ENCODE results near the gene AUTS2. TPM values are rescaled to one million over a fixed set of nuclear protein-coding genes. Genes with fewer than 3 reads are reported as not detected.

Gene AUTS2
- total RNA-seq, 1 donor from 2014 or later: 71.3 TPM

DNA sequence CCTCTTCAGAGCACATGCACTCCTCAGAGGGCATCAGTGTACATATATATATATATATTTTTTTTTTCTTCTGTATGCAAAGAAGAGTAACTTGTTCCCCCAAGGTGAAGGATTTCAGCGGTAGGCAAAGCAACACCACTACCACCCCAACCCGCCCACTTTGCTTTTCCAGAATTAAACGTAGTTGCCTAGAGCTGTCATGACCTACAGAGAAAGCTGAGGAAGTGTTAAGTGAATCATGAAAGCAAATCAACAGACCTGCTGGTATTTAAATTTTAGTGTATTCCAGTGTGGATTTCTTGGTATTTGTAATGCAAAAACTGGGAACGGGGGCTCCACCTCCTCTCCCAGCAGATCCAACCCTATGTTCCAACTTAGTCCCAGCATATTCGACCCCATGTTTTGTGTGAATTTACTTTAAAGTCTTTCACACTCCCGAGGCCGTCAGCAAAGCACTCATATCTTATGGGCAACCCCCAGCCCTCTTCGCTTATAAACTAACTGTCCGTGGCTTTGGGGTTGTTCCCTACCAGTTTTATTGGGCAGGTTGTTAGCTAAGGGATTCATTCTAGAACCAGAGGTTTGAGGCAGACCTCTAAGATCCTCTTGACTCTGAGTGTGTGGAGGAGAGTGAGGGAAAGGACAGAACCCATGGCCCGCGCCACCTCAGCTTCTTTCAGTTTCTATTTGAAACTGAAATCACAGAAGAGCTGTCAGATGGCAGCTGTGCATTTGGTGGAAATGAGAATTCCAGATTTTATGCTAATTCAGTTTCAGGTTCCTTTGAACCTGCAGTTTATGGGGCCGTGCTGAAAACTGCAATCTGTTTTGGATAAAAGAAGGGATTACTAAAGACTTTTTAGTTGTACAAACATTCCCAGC lies 1083.4 kb downstream of the AUTS2 start:
- FAIRE-seq: no peak
- DNase-seq (ENCODE audit: low spot score in 2 of 2): no peak

DNA sequence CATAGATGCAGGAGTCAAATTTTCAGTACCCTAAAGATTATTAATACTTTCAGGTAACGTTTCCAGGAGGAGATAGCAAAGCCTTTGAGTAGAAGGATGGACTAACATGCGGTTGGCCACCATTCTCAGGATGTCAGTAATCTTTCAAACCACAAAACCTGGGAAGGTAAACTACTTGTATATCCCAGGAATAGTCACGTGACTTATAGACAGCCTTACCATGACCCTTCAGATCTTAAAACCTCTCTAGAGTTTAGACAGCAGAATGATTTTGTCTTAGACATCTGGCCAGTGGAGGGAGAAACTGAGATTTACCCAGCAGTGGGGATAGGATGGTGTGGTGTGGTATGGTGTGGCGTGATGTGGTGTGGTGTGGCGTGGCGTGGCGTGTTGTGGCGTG lies 1085.9 kb downstream of the AUTS2 start:
- DNase-seq (ENCODE audit: low spot score in 2 of 2) (no peak), FAIRE-seq (no peak)

DNA sequence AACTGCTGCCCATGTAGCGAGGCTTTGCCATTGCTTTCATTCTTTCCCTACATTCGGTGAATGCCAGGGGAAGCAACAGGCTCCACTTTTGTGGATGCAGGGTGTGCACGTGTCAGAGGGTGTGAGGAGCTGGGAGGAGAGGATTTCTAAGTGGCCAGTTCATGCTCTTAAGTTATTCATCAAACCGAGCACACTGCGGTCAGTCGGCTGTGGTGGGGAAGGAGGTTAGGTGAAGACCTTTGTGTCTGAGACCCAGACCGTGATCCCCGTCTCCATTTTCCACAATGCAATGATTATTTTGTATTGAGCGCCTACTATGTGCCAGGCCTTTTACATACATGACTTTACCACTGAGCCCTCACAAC lies 1095.0 kb downstream of the AUTS2 start:
- DNase-seq (ENCODE audit: low spot score in 2 of 2) (no peak), FAIRE-seq (no peak)

DNA sequence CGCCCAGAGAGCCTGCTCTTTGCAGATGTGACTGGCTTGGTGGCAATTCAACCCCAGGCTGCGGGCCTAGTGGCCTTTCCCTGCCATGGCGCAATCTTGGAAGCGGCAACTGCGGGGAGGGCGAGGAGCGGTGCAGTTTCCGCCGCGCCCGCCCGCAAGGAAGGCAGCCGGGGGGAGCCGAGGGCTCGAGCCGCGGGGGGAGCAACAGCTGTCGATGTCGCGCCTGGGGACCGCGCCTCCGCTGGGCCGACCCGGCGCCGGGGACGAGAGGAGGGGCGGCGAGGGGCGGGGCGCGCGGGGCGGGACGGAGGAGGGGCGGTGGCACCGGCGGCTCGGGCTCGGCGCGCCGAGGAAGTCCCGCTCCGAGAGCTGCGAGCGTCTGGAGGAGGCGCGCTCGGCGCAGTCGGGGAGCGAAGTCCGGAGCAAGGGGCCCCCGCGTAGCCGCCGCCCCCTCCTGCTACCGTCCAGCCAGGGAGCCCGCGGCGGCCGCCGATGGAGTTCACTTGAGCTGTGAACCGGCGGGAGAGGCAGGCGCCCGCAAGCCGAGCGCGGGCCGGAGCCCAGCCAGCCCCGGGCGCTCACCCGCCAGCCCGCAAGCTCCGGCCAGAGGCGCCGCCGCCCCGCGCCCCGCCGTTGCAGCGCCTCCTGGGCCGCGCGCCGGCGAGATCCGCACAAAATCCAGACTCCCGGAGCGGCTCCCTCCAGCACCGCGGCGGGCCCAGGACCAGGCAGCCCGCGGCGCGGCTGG lies 1095.6 kb downstream of the AUTS2 start:
- FAIRE-seq (no peak), DNase-seq (ENCODE audit: low spot score in 2 of 2) (peak; percentile 74 to 82)

DNA sequence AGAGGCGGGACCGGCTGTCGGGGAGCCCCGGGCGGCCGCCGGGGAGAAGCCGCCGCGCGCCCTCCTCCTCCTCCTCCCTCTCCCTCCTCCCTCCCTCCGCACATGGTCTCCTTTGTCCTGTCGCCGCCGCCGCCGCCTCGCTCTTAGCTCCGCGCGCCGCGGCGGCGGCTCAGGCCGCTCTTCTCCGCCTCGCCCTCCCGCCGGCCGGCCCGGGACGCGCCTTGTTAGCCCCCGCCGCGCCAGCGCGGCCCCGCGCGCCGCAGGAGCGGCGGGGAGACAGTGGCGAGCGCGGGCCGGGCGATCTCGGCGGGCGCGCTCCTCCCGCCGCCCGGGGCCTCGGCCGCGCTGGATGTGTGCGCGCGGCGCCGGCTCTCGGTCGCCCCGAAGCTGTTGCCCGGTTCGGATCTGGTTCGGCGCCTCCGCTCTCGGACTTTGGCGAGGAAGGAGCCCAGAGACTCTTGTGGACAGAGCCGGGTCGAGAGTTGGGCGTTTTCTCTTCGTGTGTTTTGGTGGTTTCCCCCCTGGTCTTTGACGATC lies 1096.2 kb downstream of the AUTS2 start:
- DNase-seq (ENCODE audit: low spot score in 2 of 2) (peak; percentile 59 to 68), FAIRE-seq (no peak)

DNA sequence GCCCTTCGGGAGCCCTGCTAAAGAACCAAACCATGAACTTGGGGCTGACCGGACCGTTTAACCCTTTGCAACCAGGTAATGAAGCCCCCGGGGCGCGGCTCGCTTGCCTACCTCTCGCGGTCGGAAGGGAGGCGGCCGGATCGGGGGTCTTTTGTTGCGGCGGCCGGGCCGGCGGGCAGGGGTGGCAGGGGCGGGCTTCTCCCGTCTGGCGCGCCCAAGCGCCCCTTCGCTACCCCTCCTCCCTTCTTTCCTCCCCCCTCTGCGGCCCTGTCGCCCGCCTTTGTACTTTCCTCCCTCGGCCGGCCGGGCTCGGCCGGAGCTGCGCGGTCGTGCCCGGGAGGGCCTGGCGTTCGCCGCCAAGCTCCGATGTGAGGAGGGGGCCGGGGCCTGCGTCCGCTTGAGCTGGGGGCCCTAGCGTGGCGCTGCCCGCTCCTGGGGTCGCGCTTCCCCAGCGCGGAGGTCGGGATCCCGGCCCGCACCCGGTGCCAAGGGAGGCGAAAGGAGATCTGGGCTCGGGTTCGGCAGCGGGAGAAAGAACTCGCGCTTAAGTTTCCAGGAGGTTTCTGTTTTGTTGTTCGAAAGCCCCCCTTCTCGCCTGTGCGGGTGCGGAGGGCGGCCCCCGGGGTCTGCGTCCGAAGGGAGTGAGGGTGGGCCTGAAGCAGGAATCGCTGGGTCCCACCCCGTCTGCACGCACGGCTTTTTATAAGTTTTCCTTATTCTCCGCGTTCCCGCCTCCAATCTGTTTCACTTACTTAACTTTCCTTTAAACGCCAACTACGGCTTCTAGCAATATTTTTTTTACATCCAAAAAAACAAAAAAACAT lies 1096.9 kb downstream of the AUTS2 start:
- DNase-seq (ENCODE audit: low spot score in 2 of 2) (no peak), FAIRE-seq (no peak)

DNA sequence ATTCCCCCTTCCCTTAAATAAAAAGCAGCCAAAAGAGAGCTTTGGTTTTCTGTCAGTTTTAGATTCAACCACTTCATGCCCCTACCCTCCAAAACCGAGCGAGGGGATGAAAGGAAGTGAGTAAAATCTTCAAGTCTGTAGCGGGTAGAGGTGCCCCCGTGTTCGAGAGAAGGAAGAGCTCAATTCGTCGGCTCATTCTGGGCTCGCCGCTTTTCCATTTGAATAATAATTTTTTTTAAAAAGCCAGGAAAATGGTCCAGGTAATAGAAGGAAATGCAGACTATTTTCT lies 1097.5 kb downstream of the AUTS2 start:
- DNase-seq (ENCODE audit: low spot score in 2 of 2): no peak
- FAIRE-seq: no peak

DNA sequence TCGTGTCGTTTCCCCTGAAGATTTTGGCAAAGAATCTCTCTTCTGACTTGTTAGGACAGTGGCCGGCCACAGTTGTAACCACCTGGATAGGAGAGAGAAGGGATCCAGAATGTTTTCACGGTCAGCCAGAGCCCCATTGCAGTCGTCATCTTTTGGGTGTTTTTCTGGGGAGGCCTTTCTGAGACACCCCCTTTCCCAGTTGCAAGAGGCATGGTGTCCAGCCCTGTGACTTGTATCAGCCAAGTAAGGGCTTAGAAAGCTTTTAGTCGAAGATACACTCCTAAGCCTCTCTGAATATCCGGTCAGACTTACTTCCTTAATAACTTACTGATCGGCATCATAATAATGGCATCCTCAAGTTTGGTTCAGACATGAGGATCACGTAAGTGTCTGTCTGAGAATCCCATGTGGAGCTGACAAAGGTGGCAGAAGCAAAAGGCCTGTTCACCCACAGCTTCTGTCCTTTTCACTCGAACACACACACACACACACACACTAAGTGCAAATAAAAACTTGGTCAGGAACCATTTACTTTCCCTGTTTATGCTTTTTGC lies 1098.0 kb downstream of the AUTS2 start:
- FAIRE-seq: no peak

DNA sequence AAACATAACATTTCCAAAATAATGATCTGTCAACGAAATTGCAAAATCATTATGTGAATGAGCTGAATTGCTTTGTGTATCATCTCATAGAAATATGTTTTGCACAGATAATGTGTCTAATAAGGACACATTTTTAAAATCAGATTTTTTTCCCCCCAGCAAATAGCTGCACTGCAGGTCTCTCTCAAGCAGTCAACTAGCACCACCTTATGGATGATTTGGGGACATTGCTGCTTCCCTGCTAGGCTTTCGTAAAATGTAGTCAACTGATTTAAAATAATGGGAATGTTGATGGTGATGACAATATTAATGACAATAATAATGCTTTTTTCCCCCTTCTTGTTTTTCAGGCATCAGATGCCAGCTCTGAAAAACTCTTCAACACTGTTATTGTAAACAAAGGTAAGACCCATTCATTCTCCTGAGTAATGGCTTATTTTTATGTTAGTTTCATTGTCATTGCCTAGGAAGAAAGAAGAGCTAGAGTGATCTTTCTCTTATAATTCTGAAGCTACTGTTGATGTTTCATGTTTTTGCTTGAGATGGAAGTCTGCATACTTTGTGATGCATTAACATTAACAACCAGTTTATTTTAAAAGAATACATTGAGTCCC lies 1100.1 kb downstream of the AUTS2 start:
- FAIRE-seq (peak; percentile 65), DNase-seq (ENCODE audit: low spot score in 2 of 2) (peak; percentile 57 to 63)

More for the DNA sequence above, 1098.0 kb downstream of the AUTS2 start:
- DNase-seq (ENCODE audit: low spot score in 2 of 2): no peak

DNA sequence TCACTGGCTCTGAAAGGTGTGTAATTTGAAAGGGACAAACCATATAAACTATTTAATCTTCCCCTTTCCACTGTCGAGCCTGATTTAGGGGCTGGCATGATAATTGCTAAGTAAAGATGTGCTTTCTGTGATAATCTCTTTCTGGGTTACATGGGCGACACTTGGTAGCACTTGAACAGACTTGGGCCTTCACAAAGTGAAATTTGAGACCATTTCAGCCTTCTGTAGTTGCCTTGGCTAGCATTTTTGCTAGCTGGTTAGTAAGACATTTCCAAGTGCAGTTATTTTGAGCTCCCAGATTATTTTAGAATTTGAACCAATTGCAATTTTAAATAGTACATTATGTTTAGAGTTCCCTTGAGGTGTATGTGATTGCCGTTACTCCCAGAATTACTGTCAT lies 1101.0 kb downstream of the AUTS2 start:
- no peak for FAIRE-seq
- DNase-seq (ENCODE audit: low spot score in 2 of 2): no peak

DNA sequence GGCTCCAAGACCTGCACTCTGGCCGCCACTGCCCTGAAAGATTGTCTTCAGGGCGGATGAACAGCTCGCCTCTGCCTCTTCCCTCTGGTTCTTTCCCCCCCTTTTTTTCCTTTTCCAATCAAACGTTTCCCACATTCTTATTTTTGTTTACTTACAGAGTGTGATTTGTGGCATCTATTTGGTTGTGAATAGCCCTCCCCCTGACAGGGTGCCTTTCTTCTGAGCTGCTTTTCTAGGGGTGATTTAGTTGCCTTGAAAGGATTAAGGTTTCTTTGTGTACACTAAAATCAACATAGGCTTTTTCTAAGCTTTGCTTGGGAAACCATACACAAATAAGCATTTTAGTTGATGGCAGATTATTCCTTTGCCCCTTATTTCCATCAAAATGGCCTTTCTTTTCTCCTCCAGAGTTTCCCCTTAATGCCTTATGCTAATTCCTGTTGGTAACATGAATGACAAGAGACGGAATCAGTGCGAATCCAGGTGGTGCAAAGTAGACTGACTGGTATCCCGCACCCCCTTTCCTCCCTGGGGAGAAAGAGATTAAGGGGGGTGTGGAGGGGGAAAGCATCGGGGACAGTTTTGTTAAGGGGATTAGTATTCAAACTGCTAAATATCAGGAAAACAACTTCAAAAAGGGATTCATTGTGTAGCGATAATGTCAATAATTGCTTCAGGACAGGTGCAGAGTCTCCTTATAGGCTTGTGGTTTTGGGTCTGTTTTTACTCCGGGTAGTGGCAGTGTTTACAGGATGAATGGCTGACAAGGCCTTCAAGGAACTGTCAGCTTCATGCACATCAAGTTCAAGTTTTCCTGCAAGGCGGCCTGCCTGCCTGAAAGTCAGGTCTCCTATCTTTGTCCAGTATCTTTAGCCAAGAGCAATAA lies 1102.0 kb downstream of the AUTS2 start:
- no peak for FAIRE-seq
- no peak for DNase-seq (ENCODE audit: low spot score in 2 of 2)

DNA sequence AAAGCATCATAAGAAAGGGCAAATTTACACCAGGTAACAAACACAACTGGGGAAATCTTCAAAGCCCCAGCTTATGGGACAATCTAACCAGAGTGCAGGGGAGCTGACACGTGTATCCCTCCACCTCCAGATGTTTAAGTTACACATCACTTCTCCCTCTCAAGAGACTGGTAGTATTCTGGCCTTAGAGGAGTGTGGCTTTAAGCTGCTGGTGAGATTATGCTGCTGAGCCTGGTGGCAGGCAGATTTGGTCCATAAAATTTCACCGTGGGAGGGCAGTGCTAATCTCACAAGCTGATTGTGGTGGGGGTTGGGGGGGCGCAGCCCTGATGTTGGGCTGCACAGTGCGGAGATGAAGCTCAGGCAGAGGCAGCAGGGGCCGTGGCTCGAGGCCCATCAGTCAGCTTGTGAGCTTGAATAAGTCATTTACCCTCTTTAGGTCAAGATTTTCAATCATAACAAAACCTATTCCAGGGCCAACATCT lies 1102.7 kb downstream of the AUTS2 start:
- no peak for FAIRE-seq

DNA sequence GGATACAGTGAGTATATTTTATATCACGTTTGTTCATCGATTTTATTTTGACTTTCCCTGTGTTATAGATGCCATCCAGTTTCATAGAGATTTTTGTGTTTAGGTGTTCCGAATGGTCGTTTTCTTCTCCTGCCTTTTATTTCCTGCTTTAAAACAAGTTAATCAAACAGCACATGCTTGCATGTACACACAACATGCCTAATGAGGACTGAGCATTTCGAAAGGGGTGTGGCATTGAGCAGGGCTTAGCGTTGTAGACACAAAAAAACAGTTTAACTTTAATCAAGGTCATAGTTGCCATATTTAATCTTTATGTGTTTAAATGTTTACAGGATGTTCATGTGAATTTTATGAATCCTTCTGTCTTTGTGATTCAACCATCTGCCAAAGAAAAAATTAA lies 1103.2 kb downstream of the AUTS2 start:
- DNase-seq (ENCODE audit: low spot score in 2 of 2): no peak

More for the DNA sequence above, 1102.7 kb downstream of the AUTS2 start:
- no peak for DNase-seq (ENCODE audit: low spot score in 2 of 2)

DNA sequence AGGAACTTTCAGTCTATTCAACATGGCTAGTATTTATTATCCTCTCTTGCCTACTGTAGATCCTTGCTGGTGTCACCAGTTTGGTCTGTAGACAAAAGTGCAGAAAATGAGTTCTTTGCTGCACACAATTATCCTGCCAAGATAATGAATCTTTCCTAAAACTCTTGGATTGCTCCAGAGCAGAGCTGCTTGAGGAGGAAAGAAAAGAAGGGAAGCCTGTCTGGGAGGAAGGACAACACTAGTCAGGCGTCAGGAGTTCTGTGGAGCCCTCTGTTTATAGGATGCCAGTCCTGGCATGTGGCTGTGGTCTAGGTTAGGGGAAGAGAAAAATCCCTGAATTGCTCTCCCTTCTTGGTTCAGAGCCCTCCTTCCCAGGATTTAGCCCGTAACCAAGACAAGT lies 1103.7 kb downstream of the AUTS2 start:
- no peak for FAIRE-seq

More for the DNA sequence above, 1103.2 kb downstream of the AUTS2 start:
- no peak for FAIRE-seq

DNA sequence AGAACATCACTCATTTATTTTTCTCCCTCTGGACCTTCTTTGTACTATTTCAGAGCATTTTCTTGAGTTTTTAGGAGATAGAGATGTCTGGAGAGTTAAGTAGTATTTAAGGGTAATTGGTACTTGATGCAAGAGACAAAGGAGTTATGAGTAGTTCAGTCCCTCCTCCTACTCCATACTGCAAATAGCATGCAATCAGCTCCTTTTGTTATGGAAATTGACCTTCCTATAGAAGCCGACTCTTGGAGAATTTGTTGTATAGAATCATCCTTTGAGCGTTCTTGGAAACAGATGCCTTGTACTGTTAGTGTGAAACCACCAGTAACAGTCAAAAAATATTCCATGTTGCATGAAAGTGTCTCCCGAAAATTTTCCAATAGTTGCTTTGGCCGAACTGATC lies 1105.5 kb downstream of the AUTS2 start:
- DNase-seq (ENCODE audit: low spot score in 2 of 2): no peak
- FAIRE-seq: no peak

More for the DNA sequence above, 1103.7 kb downstream of the AUTS2 start:
- DNase-seq (ENCODE audit: low spot score in 2 of 2): no peak

DNA sequence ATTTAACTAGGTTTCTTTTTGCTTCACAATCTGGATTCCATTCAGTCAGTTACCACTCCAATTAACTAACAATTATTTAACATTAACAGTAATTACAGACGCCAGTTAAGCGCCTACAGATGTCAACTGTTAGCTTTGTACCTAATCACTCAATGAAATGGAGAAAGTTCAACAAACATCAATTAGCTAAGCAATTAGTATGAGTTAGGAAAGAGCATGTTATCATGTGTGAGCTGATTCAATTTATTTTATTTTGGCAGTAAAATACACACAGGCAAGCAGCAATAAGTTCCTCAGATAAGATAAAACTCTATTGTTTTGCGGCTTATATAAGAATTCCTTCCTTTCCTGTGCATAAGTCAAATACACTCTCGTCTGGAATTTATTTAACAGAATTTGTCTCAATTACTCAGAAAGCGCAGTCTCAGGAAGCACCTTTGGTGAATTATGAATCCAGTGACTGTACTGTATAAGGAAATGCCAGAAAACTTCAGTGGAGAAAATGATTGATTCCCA lies 1106.6 kb downstream of the AUTS2 start:
- DNase-seq (ENCODE audit: low spot score in 2 of 2) (no peak), FAIRE-seq (no peak)

DNA sequence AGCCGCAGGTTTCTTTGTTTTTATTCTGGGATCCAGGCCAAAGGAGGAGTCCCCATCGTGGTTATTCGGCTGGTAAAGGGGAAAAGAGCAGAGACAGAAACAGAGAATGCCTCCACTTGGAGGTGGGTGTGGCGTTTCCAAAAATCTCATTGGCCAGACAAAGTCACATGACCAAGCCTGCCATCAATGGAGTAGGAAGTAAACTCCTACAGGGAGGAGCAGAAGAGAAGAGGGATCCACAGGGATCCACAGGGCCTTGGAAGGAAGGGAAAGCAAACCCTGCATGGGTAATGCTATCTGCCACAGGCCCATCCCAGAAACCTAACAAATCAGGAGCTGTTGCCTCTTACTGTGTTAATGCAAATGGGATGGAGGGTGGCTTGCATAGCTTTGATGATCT lies 1107.9 kb downstream of the AUTS2 start:
- DNase-seq (ENCODE audit: low spot score in 2 of 2): no peak
- no peak for FAIRE-seq

DNA sequence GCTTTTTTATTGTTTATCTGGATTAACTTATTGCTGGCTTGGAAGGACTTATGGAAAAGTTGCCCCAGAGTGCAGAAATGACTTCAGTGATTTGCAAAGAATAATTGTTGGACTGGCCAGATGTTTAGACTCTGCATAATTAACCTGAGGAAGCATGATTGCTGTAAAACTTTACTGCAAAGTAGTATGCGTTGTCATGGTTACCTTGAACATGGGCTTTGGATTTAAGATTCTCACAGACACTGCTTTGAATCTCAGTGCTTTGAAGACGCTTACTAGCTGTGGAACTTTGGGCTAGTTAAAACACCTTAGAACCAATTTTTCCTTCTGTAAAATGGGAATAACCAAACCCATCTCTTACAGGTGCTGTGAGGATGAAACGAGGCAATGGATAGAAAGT lies 1108.4 kb downstream of the AUTS2 start:
- FAIRE-seq: no peak
- no peak for DNase-seq (ENCODE audit: low spot score in 2 of 2)

DNA sequence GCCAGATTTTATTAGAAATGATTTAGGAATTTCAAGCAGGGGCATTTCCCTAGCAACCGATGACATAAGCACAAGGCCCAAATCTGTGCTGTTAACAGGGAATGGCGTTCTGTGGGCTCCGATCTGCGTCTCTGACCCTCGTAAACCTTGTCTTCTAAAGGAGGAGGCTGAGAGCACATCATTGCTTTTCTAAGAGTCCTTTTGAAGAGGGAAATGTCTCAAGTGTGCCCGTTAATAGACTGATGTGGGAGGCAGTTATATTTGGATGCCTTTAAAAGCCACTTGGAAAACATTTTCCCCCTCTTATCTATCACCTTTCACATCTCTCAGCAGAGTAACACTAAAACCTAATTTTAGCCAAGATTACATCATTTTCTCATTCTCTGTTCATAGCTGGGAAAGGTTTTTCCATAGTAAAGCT lies 1109.6 kb downstream of the AUTS2 start:
- no peak for FAIRE-seq
- no peak for DNase-seq (ENCODE audit: low spot score in 2 of 2)
